A549 (cell line): ENCODE results near the gene HSPA2. TPM values are rescaled to one million over a fixed set of nuclear protein-coding genes. Genes with fewer than 3 reads are reported as not detected.
A peak's percentile ranks its signal among the peaks of the same experiment; 100 is the strongest.

Experiments used
- ATAC-seq, 2 experiments: fragments of 200-7000 bp in 1 of 2; fragments of >200 bp in 1 of 2; cut with Nextera tagmentation in 1 of 2; cut with Tn5 transposase in 1 of 2; 3 replicates each; pipeline versions ENCODE4 v1.8.0 to v1.9.1; 2018 to 2020; ENCODE audit warnings: mild to moderate bottlenecking in 1 of 2, moderate library complexity in 1 of 2
- CTCF ChIA-PET: fragments of 300-600 bp; sonication (Branson Sonifier 250); formaldehyde crosslinking; extraction: SDS; loops from one replicate; lab custom pipeline; 2021; ENCODE audit warnings: antibody characterized with exemption, inconsistent platforms; lab: Yijun Ruan, JAX
- POLR2A ChIA-PET: fragments of 350-600 bp; formaldehyde crosslinking; extraction: SDS; loops from one replicate; lab custom pipeline; 2021; ENCODE audit warnings: antibody characterized with exemption, inconsistent platforms; lab: Yijun Ruan, JAX
- DNase-seq, 2 experiments: peaks; one replicate each; pipeline versions ENCODE4 v3.0.0 to v3.0.0-alpha.2; 2011 to 2016; ENCODE audit warnings: low read depth in 1 of 2, low spot score in 1 of 2
- FAIRE-seq: peaks from 2 replicates; lab custom pipeline; 2011; peaks lifted over from hg19 to GRCh38; lab: Jason Lieb, UNC
- H3K27ac ChIP-seq, 2 experiments: fragments of >200 bp; sonication (Bioruptor Twin); formaldehyde crosslinking; 3 replicates each; pipeline ENCODE4 v1.5.1; 2016 to 2017
- H3K4me1 ChIP-seq: fragments of >200 bp; sonication (Bioruptor Twin); formaldehyde crosslinking; 3 replicates; pipeline ENCODE4 v1.6.1; 2016
- H3K4me2 ChIP-seq: fragments of >200 bp; sonication (Bioruptor Twin); formaldehyde crosslinking; 3 replicates; pipeline ENCODE4 v1.6.1; 2016
- H3K4me3 ChIP-seq: fragments of >200 bp; sonication (Bioruptor Twin); formaldehyde crosslinking; 3 replicates; pipeline ENCODE4 v1.5.1; 2016
- H3K9me3 ChIP-seq: fragments of >200 bp; sonication (Bioruptor Twin); formaldehyde crosslinking; 3 replicates; pipeline ENCODE4 v1.6.1; 2016
- CBX2 ChIP-seq: fragments of 200-600 bp; sonication (generic); IDR thresholded peaks from 2 replicates; pipeline ENCODE4 v1.6.1; 2016; ENCODE audit warnings: low read depth, mild to moderate bottlenecking, borderline replicate concordance
- CEBPB ChIP-seq, 2 experiments: fragments of >200 bp in 1 of 2; sonication (Bioruptor Twin) in 1 of 2; formaldehyde crosslinking in 1 of 2; IDR thresholded peaks; 2 replicates each; pipeline ENCODE4 v1.6.1; 2012 to 2016
- CHD4 ChIP-seq: fragments of 200-600 bp; sonication (generic); IDR thresholded peaks from 2 replicates; pipeline ENCODE4 v1.6.1; 2016; ENCODE audit warnings: antibody characterized with exemption, mild to moderate bottlenecking, borderline replicate concordance
- ESRRA ChIP-seq: fragments of 150-350 bp; IDR thresholded peaks from 2 replicates; pipeline ENCODE4 v1.6.1; 2014; ENCODE audit warnings: mild to moderate bottlenecking, low read length, borderline replicate concordance
- FOSL2 ChIP-seq, 2 experiments: fragments of 450-650 bp in 1 of 2; fragments of >200 bp in 1 of 2; sonication (Bioruptor Twin) in 1 of 2; formaldehyde crosslinking; IDR thresholded peaks; 2 replicates each; pipeline versions ENCODE4 v1.5.0 to v1.6.1; 2016 to 2020; ENCODE audit warnings: mild to moderate bottlenecking in 1 of 2, moderate library complexity in 1 of 2
- GATA3 ChIP-seq: IDR thresholded peaks from 2 replicates; pipeline ENCODE4 v1.6.1; 2012; ENCODE audit warnings: borderline replicate concordance
- HEYL ChIP-seq: fragments of 250-450 bp; sonication (Bioruptor Pico); IDR thresholded peaks from 2 replicates; pipeline ENCODE4 v1.8.0; 2021; ENCODE audit warnings: mild to moderate bottlenecking, moderate library complexity
- HMGXB4 ChIP-seq: fragments of 250-450 bp; sonication (Bioruptor Pico); IDR thresholded peaks from 2 replicates; pipeline ENCODE4 v1.5.0; 2021; ENCODE audit warnings: mild to moderate bottlenecking, moderate library complexity, borderline replicate concordance
- KDM1A ChIP-seq: fragments of 200-600 bp; sonication (generic); IDR thresholded peaks from 2 replicates; pipeline ENCODE4 v1.6.1; 2016; ENCODE audit warnings: low read depth, mild to moderate bottlenecking
- MAFK ChIP-seq: fragments of 450-650 bp; IDR thresholded peaks from 2 replicates; pipeline ENCODE4 v1.6.1; 2014; ENCODE audit not compliant: partially characterized antibody
- MAZ ChIP-seq: fragments of 150-350 bp; IDR thresholded peaks from 2 replicates; pipeline ENCODE4 v1.6.1; 2014; ENCODE audit warnings: antibody characterized with exemption, low read depth, low read length, borderline replicate concordance
- MYC ChIP-seq: IDR thresholded peaks from 2 replicates; pipeline ENCODE4 v1.6.1; 2012; ENCODE audit warnings: mild to moderate bottlenecking, inconsistent platforms, low read length, improper control_type of control experiment, borderline replicate concordance
- POLR2A ChIP-seq: IDR thresholded peaks from 2 replicates; pipeline ENCODE4 v1.6.1; 2012; ENCODE audit warnings: mild to moderate bottlenecking, low read length
- SREBF2 ChIP-seq: fragments of 450-650 bp; IDR thresholded peaks from 2 replicates; pipeline ENCODE4 v1.6.1; 2014; ENCODE audit warnings: mild to moderate bottlenecking, moderate library complexity
- TP53 ChIP-seq: fragments of 250-450 bp; sonication (Bioruptor Pico); IDR thresholded peaks from 2 replicates; pipeline ENCODE4 v1.5.0; 2021; ENCODE audit warnings: mild to moderate bottlenecking, moderate library complexity
- USF2 ChIP-seq: fragments of 450-650 bp; IDR thresholded peaks from 2 replicates; pipeline ENCODE4 v1.6.1; 2014; ENCODE audit warnings: antibody characterized with exemption
- ZC3H11A ChIP-seq: fragments of 450-650 bp; IDR thresholded peaks from 2 replicates; pipeline ENCODE4 v1.6.1; 2014; ENCODE audit warnings: antibody characterized with exemption, mild to moderate bottlenecking
- ZNF302 ChIP-seq: fragments of 250-450 bp; sonication (Bioruptor Pico); IDR thresholded peaks from 2 replicates; pipeline ENCODE4 v1.9.0; 2021; ENCODE audit warnings: inconsistent platforms, mild to moderate bottlenecking, moderate library complexity
- ZSCAN20 ChIP-seq: fragments of 250-450 bp; sonication (Bioruptor Pico); IDR thresholded peaks from 2 replicates; pipeline ENCODE4 v1.8.0; 2022; ENCODE audit warnings: mild to moderate bottlenecking, moderate library complexity
- WGBS: methylation state at CpG from one replicate; pipeline ENCODE4 v1.1.6; 2017; ENCODE audit errors: missing lambda C conversion rate; 5-methylcytosine and 5-hydroxymethylcytosine counted together
- polyA plus RNA-seq, 4 experiments: library from polyadenylated mRNA; depleted of rRNA in 3 of 4; stranded (reverse); fragments of >200 nt; fragmentation: RNase III in 1 of 4; extraction: RNeasy Plus Mini Kit Qiagen cat#74134 plus additional on column Dnase treatment in 1 of 4; gene quantifications; 2 replicates in 3 of 4; 3 replicates in 1 of 4; pipeline ENCODE4 v1.2.3, GENCODE V29; 2011 to 2017
- small RNA-seq, 6 experiments: library from RNA; depleted of rRNA; stranded (forward); fragments of <200 nt; gene quantifications; one replicate each; pipeline ENCODE3, GENCODE V24; 2012
- TF ChIP-seq, protein P1 (sequence below): fragments of >200 bp; sonication (Bioruptor Twin); formaldehyde crosslinking; IDR thresholded peaks from 2 replicates; pipeline ENCODE4 v1.6.1; 2016
- TF ChIP-seq, protein P2 (sequence below): IDR thresholded peaks from 2 replicates; pipeline ENCODE4 v1.6.1; 2012; ENCODE audit warnings: low read depth, borderline replicate concordance

The HSPA2 gene
- polyA plus RNA-seq, 2 of the 4 experiments (the other 2 are of a cell fraction): 59.9 to 156 TPM

GRCh38 chr14:64581817-64582216 is 41.3 kb downstream of the HSPA2 start (continued):
- TF ChIP-seq FOSL2 (IDR thresholded peaks at IDR 0.05) (no peak), FOSL2 (CRISPR knock-in tag; IDR thresholded peaks at IDR 0.05) (no peak), GATA3 (no peak), CBX2 (no peak), CHD4 (no peak), ZC3H11A (no peak)
- TF ChIP-seq, protein P1, sequence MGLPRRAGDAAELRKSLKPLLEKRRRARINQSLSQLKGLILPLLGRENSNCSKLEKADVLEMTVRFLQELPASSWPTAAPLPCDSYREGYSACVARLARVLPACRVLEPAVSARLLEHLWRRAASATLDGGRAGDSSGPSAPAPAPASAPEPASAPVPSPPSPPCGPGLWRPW: no peak

DNA sequence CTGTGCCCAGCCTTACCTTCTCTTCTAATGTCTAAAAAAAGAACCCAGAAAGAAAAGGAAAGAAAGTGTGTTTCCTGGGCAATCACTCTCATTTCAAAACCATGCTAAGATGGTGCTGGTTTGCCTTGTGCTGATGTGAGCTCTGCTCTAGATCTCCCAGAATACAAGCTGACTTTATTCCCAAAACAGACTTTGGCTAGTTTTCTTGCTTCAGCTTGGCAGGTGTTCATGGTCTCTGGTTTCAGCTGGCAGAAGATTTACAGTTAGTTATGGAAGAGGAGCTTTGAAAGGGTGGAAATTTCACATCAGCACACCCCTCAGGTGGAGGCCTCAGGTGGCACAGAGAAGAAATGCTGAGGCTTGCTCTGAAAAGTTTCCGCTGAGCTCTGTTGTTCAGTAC is 43.6 kb downstream of the HSPA2 start:
- no peak for TF ChIP-seq HEYL (CRISPR knock-in tag)
- TF ChIP-seq MYC: no peak
- TF ChIP-seq ESRRA: no peak
- no peak for TF ChIP-seq POLR2A
- TF ChIP-seq SREBF2: no peak
- TF ChIP-seq, protein P2, sequence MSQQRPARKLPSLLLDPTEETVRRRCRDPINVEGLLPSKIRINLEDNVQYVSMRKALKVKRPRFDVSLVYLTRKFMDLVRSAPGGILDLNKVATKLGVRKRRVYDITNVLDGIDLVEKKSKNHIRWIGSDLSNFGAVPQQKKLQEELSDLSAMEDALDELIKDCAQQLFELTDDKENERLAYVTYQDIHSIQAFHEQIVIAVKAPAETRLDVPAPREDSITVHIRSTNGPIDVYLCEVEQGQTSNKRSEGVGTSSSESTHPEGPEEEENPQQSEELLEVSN: no peak
- TF ChIP-seq MAFK: no peak
- TF ChIP-seq USF2: no peak
- no peak for TF ChIP-seq HMGXB4 (CRISPR knock-in tag)
- Histone ChIP-seq H3K9me3 (no peaks in the 10 kb centered on the region), H3K27ac (no peak overlapping the region), H3K4me2 (no peak overlapping the region), H3K4me1 (peaks cover 6% of the 10 kb centered on the region; the same call in 1 of the 3 replicates), H3K4me3 (no peak overlapping the region)
- DNase-seq (no peak), ATAC-seq (no peak), FAIRE-seq (no peak)
- CTCF ChIA-PET: interaction anchor here (0.6 to 1.6 kb wide), 2 partner anchors 52 to 443 kb away, joined by 3 to 5 read pairs; no protein-coding TSS in a partner anchor
- 100% methylated on average over 1 of the region's 1 CpG for WGBS
- POLR2A ChIA-PET: interaction anchor here (0.5 kb wide), 1 partner anchor 286 kb away, joined by 7 read pairs; no protein-coding TSS in a partner anchor

- no peaks in the 10 kb centered on the region for H3K4me1 ChIP-seq
- ATAC-seq: no peak
- H3K4me2 ChIP-seq: no peak overlapping the region
- H3K27ac ChIP-seq: no peak overlapping the region
- POLR2A ChIA-PET: no interaction called here
- 71% methylated on average over 3 of the region's 3 CpGs for WGBS
- H3K4me3 ChIP-seq: no peak overlapping the region
- no peak for FAIRE-seq
- CTCF ChIA-PET: interaction anchor here (0.9 to 1.1 kb wide), 2 partner anchors 16 to 248 kb away, joined by 3 to 4 read pairs; no protein-coding TSS in a partner anchor
- H3K9me3 ChIP-seq: no peaks in the 10 kb centered on the region
- no peak for TF ChIP-seq FOSL2 (IDR thresholded peaks at IDR 0.05)
- peak; percentile 47; the same call in 1 of the 2 replicates for TF ChIP-seq FOSL2 (CRISPR knock-in tag; IDR thresholded peaks at IDR 0.05)
- TF ChIP-seq CEBPB (IDR thresholded peaks at IDR 0.05): no peak
- TF ChIP-seq MAZ: no peak
- TF ChIP-seq KDM1A: no peak
- no peak for TF ChIP-seq HEYL (CRISPR knock-in tag)
- no peak for TF ChIP-seq TP53 (CRISPR knock-in tag)
- TF ChIP-seq ZSCAN20 (CRISPR knock-in tag): no peak
- no peak for TF ChIP-seq ZNF302 (CRISPR knock-in tag)
- peak; percentile 27 for TF ChIP-seq MAFK
- TF ChIP-seq, protein P2: no peak
- TF ChIP-seq ESRRA: no peak
- DNase-seq: no peak
Measured at GRCh38 chr14:64591809-64592208, 51.3 kb downstream of the HSPA2 start.

Small RNA genes lying within 50 kb of the gene (small RNA-seq; reads per million reads assigned to genes)
- gene AL049869.4: 0 reads per million in 6 experiments

Other genes with a start within 250 kb of the HSPA2 start
- 0.05 and 0.07 TPM in 2 replicates for gene ESR2, start 246.4 kb upstream of the HSPA2 start, polyA plus RNA-seq (2011; rRNA removed)
- gene ESR2, start 246.4 kb upstream of the HSPA2 start, polyA plus RNA-seq (2017; fragmentation: RNase III; extraction: RNeasy Plus Mini Kit Qiagen cat#74134 plus additional on column Dnase treatment): 0.06 to 0.09 TPM (median 0.07 TPM) in 3 replicates
- gene MTHFD1, start 152.4 kb upstream of the HSPA2 start, polyA plus RNA-seq (2011; rRNA removed): 102 and 105 TPM in 2 replicates
- 155 to 164 TPM (median 159 TPM) in 3 replicates for gene MTHFD1, start 152.4 kb upstream of the HSPA2 start, polyA plus RNA-seq (2017; fragmentation: RNase III; extraction: RNeasy Plus Mini Kit Qiagen cat#74134 plus additional on column Dnase treatment)
- 0.60 and 0.84 TPM in 2 replicates for gene AKAP5, start 75.2 kb upstream of the HSPA2 start, polyA plus RNA-seq (2011; rRNA removed)
- gene AKAP5, start 75.2 kb upstream of the HSPA2 start, polyA plus RNA-seq (2017; fragmentation: RNase III; extraction: RNeasy Plus Mini Kit Qiagen cat#74134 plus additional on column Dnase treatment): 1.6 to 1.9 TPM (median 1.7 TPM) in 3 replicates
- 15.0 and 16.1 TPM in 2 replicates for gene ZBTB25, start 36.9 kb upstream of the HSPA2 start, polyA plus RNA-seq (2011; rRNA removed)
- gene ZBTB25, start 36.9 kb upstream of the HSPA2 start, polyA plus RNA-seq (2017; fragmentation: RNase III; extraction: RNeasy Plus Mini Kit Qiagen cat#74134 plus additional on column Dnase treatment): 4.6 to 5.4 TPM (median 5.3 TPM) in 3 replicates
- 37.1 and 49.2 TPM in 2 replicates for gene ZBTB1, start 36.0 kb upstream of the HSPA2 start, polyA plus RNA-seq (2011; rRNA removed)
- 31.3 to 38.4 TPM (median 33.8 TPM) in 3 replicates for gene ZBTB1, start 36.0 kb upstream of the HSPA2 start, polyA plus RNA-seq (2017; fragmentation: RNase III; extraction: RNeasy Plus Mini Kit Qiagen cat#74134 plus additional on column Dnase treatment)
- gene PPP1R36, start 9.2 kb downstream of the HSPA2 start, polyA plus RNA-seq (2011; rRNA removed): 0.26 and 0.47 TPM in 2 replicates
- gene PPP1R36, start 9.2 kb downstream of the HSPA2 start, polyA plus RNA-seq (2017; fragmentation: RNase III; extraction: RNeasy Plus Mini Kit Qiagen cat#74134 plus additional on column Dnase treatment): 0.08 to 0.48 TPM (median 0.21 TPM) in 3 replicates
- gene PLEKHG3, start 163.7 kb downstream of the HSPA2 start, polyA plus RNA-seq (2011; rRNA removed): 29.8 and 30.5 TPM in 2 replicates
- gene PLEKHG3, start 163.7 kb downstream of the HSPA2 start, polyA plus RNA-seq (2017; fragmentation: RNase III; extraction: RNeasy Plus Mini Kit Qiagen cat#74134 plus additional on column Dnase treatment): 21.9 to 26.4 TPM (median 23.2 TPM) in 3 replicates